Neutrophil (primary cell): ENCODE measurements around the gene BUD23.
"Not testable (repeated sequence)": the region's sequence is repeated elsewhere in the genome, so short reads cannot be mapped to it uniquely, and the experiment has no call there.

Source experiments
- H3K27ac ChIP-seq: fragments of 200-600 bp; sonication (generic); 2 replicates; pipeline ENCODE4 v1.5.1; 2016; ENCODE audit warnings: mild to moderate bottlenecking, moderate library complexity
- H3K27me3 ChIP-seq: fragments of 200-600 bp; sonication (generic); 2 replicates; pipeline ENCODE4 v1.6.0; 2016; ENCODE audit warnings: mild to moderate bottlenecking
- H3K36me3 ChIP-seq: fragments of 200-600 bp; sonication (generic); 2 replicates; pipeline ENCODE4 v1.5.1; 2017
- H3K4me1 ChIP-seq, 2 experiments: fragments of 200-600 bp in 1 of 2; sonication (generic) in 1 of 2; 1 replicate in 1 of 2; 2 replicates in 1 of 2; pipeline versions ENCODE4 v1.5.1 to v1.6.1; 2013 to 2016; ENCODE audit warnings: low read depth in 1 of 2, low read length in 1 of 2, mild to moderate bottlenecking in 1 of 2, moderate library complexity in 1 of 2; ENCODE audit not compliant: control insufficient read depth in 1 of 2, insufficient read depth in 1 of 2
- H3K4me3 ChIP-seq, 2 experiments: fragments of 200-600 bp in 1 of 2; sonication (generic) in 1 of 2; 1 replicate in 1 of 2; 2 replicates in 1 of 2; pipeline ENCODE4 v1.5.1; 2013 to 2016; ENCODE audit warnings: low read depth in 1 of 2, low read length in 1 of 2, mild to moderate bottlenecking in 1 of 2, moderate library complexity in 1 of 2
- H3K9me3 ChIP-seq: fragments of 200-600 bp; sonication (generic); 2 replicates; pipeline ENCODE4 v1.5.1; 2016
- TF ChIP-seq, protein P1 (sequence below): fragments of 200-600 bp; sonication (generic); IDR thresholded peaks from 2 replicates; pipeline ENCODE4 v1.5.1; 2016; ENCODE audit warnings: antibody characterized with exemption

The BUD23 gene

DNA sequence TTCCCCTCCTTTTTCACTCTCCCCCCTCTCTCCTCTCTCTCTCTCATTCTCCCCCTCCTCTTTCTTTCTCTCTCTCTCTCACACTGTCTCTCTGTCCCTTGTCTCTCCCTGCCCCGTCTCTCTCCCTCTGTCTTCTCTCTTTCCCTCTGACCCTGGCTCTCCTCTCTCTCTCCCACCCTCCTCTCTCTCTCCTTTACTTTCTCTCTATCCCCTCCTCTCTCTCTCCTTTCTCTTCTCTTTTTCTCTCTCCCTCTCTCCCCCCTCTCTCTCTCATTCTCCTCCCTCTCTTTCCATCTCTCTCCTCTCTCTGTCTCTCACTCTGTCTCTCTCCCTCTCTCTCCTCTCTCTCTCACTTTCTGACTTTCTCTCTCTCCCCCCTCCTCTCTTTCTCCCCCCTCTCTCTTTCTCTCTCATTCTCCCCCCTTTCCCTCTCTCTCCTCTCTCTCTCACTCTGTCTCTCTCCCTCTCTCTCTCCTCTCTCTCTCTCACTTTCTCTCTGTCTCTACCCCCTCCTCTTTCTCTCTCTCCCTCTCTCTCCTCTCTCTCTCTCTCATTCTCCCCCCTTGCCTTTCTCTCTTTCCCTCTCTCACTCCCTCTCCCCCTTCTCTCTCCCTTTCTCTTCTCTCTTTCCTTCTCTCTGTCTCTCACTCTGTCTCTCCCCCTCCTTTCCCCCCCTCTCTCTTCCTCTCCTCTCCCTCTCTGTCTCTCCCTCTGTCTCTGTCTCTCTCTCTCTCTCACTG lies 34.6 kb upstream of the BUD23 start:
- Histone ChIP-seq H3K4me1 (no peaks in the 10 kb centered on the region), H3K27me3 (peaks cover 98% of the 10 kb centered on the region), H3K4me3 (no peak overlapping the region), H3K9me3 (no peaks in the 10 kb centered on the region), H3K36me3 (no peaks in the 10 kb centered on the region), H3K27ac (no peak overlapping the region)
- TF ChIP-seq, protein P1, sequence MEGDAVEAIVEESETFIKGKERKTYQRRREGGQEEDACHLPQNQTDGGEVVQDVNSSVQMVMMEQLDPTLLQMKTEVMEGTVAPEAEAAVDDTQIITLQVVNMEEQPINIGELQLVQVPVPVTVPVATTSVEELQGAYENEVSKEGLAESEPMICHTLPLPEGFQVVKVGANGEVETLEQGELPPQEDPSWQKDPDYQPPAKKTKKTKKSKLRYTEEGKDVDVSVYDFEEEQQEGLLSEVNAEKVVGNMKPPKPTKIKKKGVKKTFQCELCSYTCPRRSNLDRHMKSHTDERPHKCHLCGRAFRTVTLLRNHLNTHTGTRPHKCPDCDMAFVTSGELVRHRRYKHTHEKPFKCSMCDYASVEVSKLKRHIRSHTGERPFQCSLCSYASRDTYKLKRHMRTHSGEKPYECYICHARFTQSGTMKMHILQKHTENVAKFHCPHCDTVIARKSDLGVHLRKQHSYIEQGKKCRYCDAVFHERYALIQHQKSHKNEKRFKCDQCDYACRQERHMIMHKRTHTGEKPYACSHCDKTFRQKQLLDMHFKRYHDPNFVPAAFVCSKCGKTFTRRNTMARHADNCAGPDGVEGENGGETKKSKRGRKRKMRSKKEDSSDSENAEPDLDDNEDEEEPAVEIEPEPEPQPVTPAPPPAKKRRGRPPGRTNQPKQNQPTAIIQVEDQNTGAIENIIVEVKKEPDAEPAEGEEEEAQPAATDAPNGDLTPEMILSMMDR = no peak

- Histone ChIP-seq H3K27me3 (peaks cover 91% of the 10 kb centered on the region), H3K9me3 (no peaks in the 10 kb centered on the region), H3K4me1 (no peaks in the 10 kb centered on the region)
These were observed 33.8 kb upstream of the BUD23 start for GRCh38 chr7:73649576-73649975.

DNA sequence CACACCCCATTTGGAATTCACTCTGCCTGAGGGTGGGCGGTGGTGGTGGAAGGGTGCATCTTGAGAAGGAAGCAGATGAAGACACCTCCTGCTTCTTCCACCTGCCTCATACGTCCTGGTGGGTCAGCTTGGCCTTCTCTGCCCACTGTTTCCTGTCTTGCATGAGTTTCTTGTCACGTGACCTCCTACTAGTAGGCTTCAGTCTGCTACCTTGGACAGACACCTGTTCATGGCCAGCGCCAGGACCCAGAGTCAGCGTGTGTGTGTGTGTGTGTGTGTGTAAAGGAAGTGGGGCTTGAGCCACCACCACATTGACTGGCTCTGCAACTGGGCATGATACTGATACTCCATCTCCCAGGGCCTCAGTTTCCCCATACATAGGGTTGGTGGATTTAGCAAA lies 32.9 kb upstream of the BUD23 start:
- H3K9me3 ChIP-seq = no peaks in the 10 kb centered on the region
- H3K27ac ChIP-seq = no peak overlapping the region
- no peaks in the 10 kb centered on the region for H3K36me3 ChIP-seq
- no peak overlapping the region for H3K4me3 ChIP-seq
- H3K27me3 ChIP-seq = peaks cover 81% of the 10 kb centered on the region
- no peaks in the 10 kb centered on the region for H3K4me1 ChIP-seq
- TF ChIP-seq, protein P1 = no peak

More at GRCh38 chr7:73649576-73649975, 33.8 kb upstream of the BUD23 start:
- H3K27ac ChIP-seq = no peak overlapping the region
- no peaks in the 10 kb centered on the region for H3K36me3 ChIP-seq
- no peak overlapping the region for H3K4me3 ChIP-seq
- TF ChIP-seq, protein P1 = no peak

- Histone ChIP-seq H3K27ac (no peak overlapping the region), H3K27me3 (peaks cover 61% of the 10 kb centered on the region), H3K36me3 (no peaks in the 10 kb centered on the region), H3K4me1 (no peaks in the 10 kb centered on the region), H3K9me3 (no peaks in the 10 kb centered on the region), H3K4me3 (no peak overlapping the region)
- TF ChIP-seq, protein P1 = no peak
These were observed 30.9 kb upstream of the BUD23 start for GRCh38 chr7:73652541-73652949.

DNA sequence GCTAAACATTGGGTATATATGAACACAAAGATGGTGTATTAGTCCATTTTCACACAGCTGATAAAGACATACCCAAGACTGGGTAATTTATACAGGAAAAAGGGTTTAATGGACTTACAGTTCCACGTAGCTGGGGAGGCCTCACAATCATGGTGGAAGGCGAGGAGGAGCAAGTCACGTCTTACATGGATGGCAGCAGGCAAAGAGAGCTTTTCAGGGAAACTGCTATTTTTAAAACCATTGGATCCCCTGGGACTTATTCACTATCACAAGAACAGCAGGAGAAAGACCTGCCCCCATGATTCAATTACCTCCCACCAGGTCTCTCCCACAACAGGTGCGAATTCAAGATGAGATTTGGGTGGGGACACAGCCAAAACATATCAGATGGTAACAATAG lies 28.1 kb upstream of the BUD23 start:
- H3K36me3 ChIP-seq, H3K9me3 ChIP-seq, H3K27ac ChIP-seq: not testable (repeated sequence)

DNA sequence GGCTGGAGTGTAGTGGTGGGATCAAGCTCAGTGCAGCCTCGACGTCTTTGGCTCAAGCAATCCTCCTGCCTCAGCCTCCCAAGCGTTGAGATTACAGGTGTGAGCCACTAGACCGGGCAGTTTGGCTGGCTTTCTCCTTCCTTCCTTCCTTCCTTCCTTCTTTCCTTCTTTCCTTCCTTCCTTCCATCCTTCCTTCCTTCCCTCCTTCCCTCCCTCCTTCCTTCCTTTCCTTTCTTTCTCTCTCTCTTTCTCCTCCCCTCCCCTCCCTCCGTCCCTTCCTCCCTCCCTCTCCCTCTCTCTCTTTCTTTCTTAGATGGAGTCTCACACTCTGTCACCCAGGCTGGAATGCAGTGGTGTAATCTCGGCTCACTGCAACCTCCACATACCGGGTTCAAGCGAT lies 23.4 kb upstream of the BUD23 start:
- Histone ChIP-seq H3K4me3 (no peak overlapping the region), H3K4me1 (no peaks in the 10 kb centered on the region), H3K36me3 (no peaks in the 10 kb centered on the region), H3K27me3 (peaks cover 39% of the 10 kb centered on the region), H3K9me3 (no peaks in the 10 kb centered on the region), H3K27ac (no peak overlapping the region)
- TF ChIP-seq, protein P1 = no peak

More for the DNA sequence above, 28.1 kb upstream of the BUD23 start:
- not testable (repeated sequence) for H3K4me3 ChIP-seq, H3K4me1 ChIP-seq
- peaks cover 35% of the 10 kb centered on the region for H3K27me3 ChIP-seq

DNA sequence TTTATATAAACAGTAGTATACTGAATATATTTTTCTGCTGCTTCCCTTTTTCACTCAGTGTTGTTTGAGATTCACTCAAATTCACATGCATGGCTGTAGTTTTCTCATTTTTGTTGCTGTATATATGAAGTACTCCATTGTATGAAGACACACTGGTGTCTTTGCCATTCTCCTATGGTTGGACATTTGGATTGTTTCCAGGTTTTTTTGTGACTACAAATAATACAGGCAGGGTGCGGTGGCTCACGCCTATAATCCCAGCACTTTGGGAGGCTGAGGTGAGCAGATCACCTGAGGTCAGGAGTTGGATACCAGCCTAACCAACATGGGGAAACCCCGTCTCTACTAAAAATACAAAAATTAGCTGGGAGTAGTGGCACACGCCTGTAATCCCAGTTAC lies 22.8 kb upstream of the BUD23 start:
- H3K9me3 ChIP-seq, H3K36me3 ChIP-seq, H3K4me3 ChIP-seq, H3K27ac ChIP-seq, H3K4me1 ChIP-seq: not testable (repeated sequence)
- peaks cover 45% of the 10 kb centered on the region for H3K27me3 ChIP-seq
